Gastroesophageal sphincter (tissue), 4 donors: ENCODE results near the gene GGCX. TPM values are rescaled to one million over a fixed set of nuclear protein-coding genes. Genes with fewer than 3 reads are reported as not detected.
A peak's percentile ranks its signal among the peaks of the same experiment; 100 is the strongest.

ENCODE experiments used
- ATAC-seq: fragments of 150-250 bp; one replicate; pipeline ENCODE4 v1.9.1; 2016; ENCODE audit warnings: mild to moderate bottlenecking, moderate library complexity
- H3K27ac ChIP-seq, 4 donors: fragments of 200-600 bp; sonication (generic) in 3 of 4; 1 replicate in 3 of 4; 2 replicates in 1 of 4; pipeline ENCODE4 v1.5.1; 2016 to 2019
- H3K27me3 ChIP-seq: fragments of 200-600 bp; sonication (generic); one replicate; pipeline ENCODE4 v1.5.1; 2019
- H3K36me3 ChIP-seq, 2 donors: fragments of 200-600 bp; sonication (generic); one replicate each; pipeline ENCODE4 v1.5.1; 2019; ENCODE audit warnings: control low read depth in 1 of 2
- H3K4me1 ChIP-seq, 3 donors: fragments of 200-600 bp; sonication (generic); 1 replicate in 2 of 3; 2 replicates in 1 of 3; pipeline ENCODE4 v1.5.1; 2016 to 2019; ENCODE audit warnings: control low read depth in 2 of 3
- H3K4me3 ChIP-seq, 2 donors: fragments of 200-600 bp; sonication (generic); one replicate each; pipeline ENCODE4 v1.5.1; 2019; ENCODE audit warnings: mild to moderate bottlenecking in 1 of 2, moderate library complexity in 1 of 2
- H3K9me3 ChIP-seq, 3 donors: fragments of 200-600 bp; sonication (generic); one replicate each; pipeline ENCODE4 v1.5.1; 2017 to 2019; ENCODE audit warnings: control low read depth in 2 of 3
- CTCF ChIP-seq, 4 experiments: fragments of 200-600 bp in 2 of 4; fragments of 450-650 bp in 2 of 4; sonication (generic) in 1 of 4; IDR thresholded peaks; one replicate each; pipeline ENCODE4 v1.5.1; 2017 to 2019; ENCODE audit warnings: antibody characterized with exemption in 4 of 4, mild to moderate bottlenecking in 2 of 4, moderate library complexity in 2 of 4
- EP300 ChIP-seq: sonication (generic); formaldehyde crosslinking; IDR thresholded peaks from one replicate; pipeline ENCODE4 v1.6.1; 2017; ENCODE audit warnings: antibody characterized with exemption, mild to moderate bottlenecking
- POLR2A ChIP-seq, 2 donors: fragments of 450-650 bp; IDR thresholded peaks; one replicate each; pipeline ENCODE4 v1.6.1; 2017; ENCODE audit warnings: antibody characterized with exemption in 2 of 2, mild to moderate bottlenecking in 2 of 2, moderate library complexity in 1 of 2
- POLR2AphosphoS5 ChIP-seq: sonication (generic); formaldehyde crosslinking; IDR thresholded peaks from one replicate; pipeline ENCODE4 v1.6.1; 2017; ENCODE audit warnings: antibody characterized with exemption
- WGBS, 2 donors: methylation state at CpG; one replicate each; pipeline ENCODE4 v1.1.5; 2018; ENCODE audit warnings: low coverage in 1 of 2; 5-methylcytosine and 5-hydroxymethylcytosine counted together
- total RNA-seq, 4 donors: library from RNA; depleted of rRNA; stranded (reverse); fragments of >200 nt; gene quantifications; one replicate each; pipeline ENCODE4 v1.1.0, GENCODE V29; 2016

The GGCX gene
- total RNA-seq, 4 donors from 2014 or later = 16.2 to 29.3 (median 24.3) TPM

- TF ChIP-seq EP300 = no peak
- no peak for TF ChIP-seq POLR2A (IDR thresholded peaks at IDR 0.05)
- TF ChIP-seq CTCF (IDR thresholded peaks at IDR 0.05) = peak; percentile 89 to 97 (median 92)
- TF ChIP-seq POLR2AphosphoS5 = no peak
- H3K27ac ChIP-seq = peak overlapping the region in 2 of 4 donors; percentile 19 to 36
These were observed 9.3 kb downstream of the GGCX start for GRCh38 chr2:85551698-85552678.

GRCh38 chr2:85550486-85550885 is 10.8 kb downstream of the GGCX start:
- Histone ChIP-seq H3K9me3 (no peaks in the 10 kb centered on the region), H3K27ac (peak overlapping the region in 2 of 4 donors; percentile 22 to 42), H3K36me3 (peaks cover 0 to 93% of the 10 kb centered on the region in 2 donors), H3K4me3 (no peak overlapping the region), H3K4me1 (peaks cover 0 to 11% (median 0%) of the 10 kb centered on the region in 3 donors), H3K27me3 (no peaks in the 10 kb centered on the region)
- TF ChIP-seq EP300 = no peak
- no peak for ATAC-seq
- 77 to 87% methylated on average over 8 of the region's 10 CpGs for WGBS, 2 donors

More at GRCh38 chr2:85551698-85552678, 9.3 kb downstream of the GGCX start:
- peak; percentile 72 for ATAC-seq
- Histone ChIP-seq H3K36me3 (peaks cover 0 to 92% of the 10 kb centered on the region in 2 donors), H3K27me3 (no peaks in the 10 kb centered on the region), H3K9me3 (no peaks in the 10 kb centered on the region), H3K4me3 (no peak overlapping the region), H3K4me1 (peaks cover 0 to 11% (median 0%) of the 10 kb centered on the region in 3 donors)
- WGBS, 2 donors = 58 to 72% methylated on average over 5 to 6 of the region's 9 CpGs

GRCh38 chr2:85549826-85550225 is 11.5 kb downstream of the GGCX start:
- no peaks in the 10 kb centered on the region for H3K27me3 ChIP-seq
- ATAC-seq = peak; percentile 11
- TF ChIP-seq EP300 = no peak
- TF ChIP-seq POLR2AphosphoS5 = no peak
- no peak for TF ChIP-seq CTCF (IDR thresholded peaks at IDR 0.05)
- no peak for TF ChIP-seq POLR2A (IDR thresholded peaks at IDR 0.05)
- no peaks in the 10 kb centered on the region for H3K9me3 ChIP-seq
- no peak overlapping the region for H3K4me3 ChIP-seq
- H3K27ac ChIP-seq = peak overlapping the region in 1 of 4 donors; percentile 42
- WGBS, 2 donors = 32 to 44% methylated on average over 3 to 4 of the region's 4 CpGs
- H3K36me3 ChIP-seq = peaks cover 0 to 93% of the 10 kb centered on the region in 2 donors
- H3K4me1 ChIP-seq = peaks cover 0 to 18% (median 0%) of the 10 kb centered on the region in 3 donors

- H3K9me3 ChIP-seq = no peaks in the 10 kb centered on the region
- no peaks in the 10 kb centered on the region for H3K27me3 ChIP-seq
- H3K36me3 ChIP-seq = peaks cover 0 to 93% of the 10 kb centered on the region in 2 donors
- H3K4me3 ChIP-seq = no peak overlapping the region
- WGBS, 2 donors = 89 to 90% methylated on average over 6 to 10 of the region's 10 CpGs
- TF ChIP-seq CTCF (IDR thresholded peaks at IDR 0.05) = no peak
- TF ChIP-seq POLR2A (IDR thresholded peaks at IDR 0.05) = no peak
- no peak for TF ChIP-seq EP300
- no peak for TF ChIP-seq POLR2AphosphoS5
- H3K4me1 ChIP-seq = peaks cover 0 to 25% (median 4%) of the 10 kb centered on the region in 3 donors
- peak overlapping the region in 1 of 4 donors; percentile 42 for H3K27ac ChIP-seq
- no peak for ATAC-seq
These were observed 12.2 kb downstream of the GGCX start for GRCh38 chr2:85549095-85549494.

- peaks cover 0 to 30% (median 4%) of the 10 kb centered on the region in 3 donors for H3K4me1 ChIP-seq
- no peaks in the 10 kb centered on the region for H3K27me3 ChIP-seq
- peaks cover 0 to 93% of the 10 kb centered on the region in 2 donors for H3K36me3 ChIP-seq
- no peaks in the 10 kb centered on the region for H3K9me3 ChIP-seq
- TF ChIP-seq EP300 (no peak), POLR2A (IDR thresholded peaks at IDR 0.05) (no peak), CTCF (IDR thresholded peaks at IDR 0.05) (no peak), POLR2AphosphoS5 (no peak)
- ATAC-seq = no peak
- WGBS, 2 donors = 46 to 58% methylated on average over 2 of the region's 2 CpGs
- H3K27ac ChIP-seq = peak overlapping the region in 1 of 4 donors; percentile 13
- no peak overlapping the region for H3K4me3 ChIP-seq
These were observed 12.7 kb downstream of the GGCX start for GRCh38 chr2:85548608-85548900.
